Neuronal stem cell (in vitro differentiated cells): ENCODE results near the gene DPP6.

Experiments used
- DNase-seq: peaks from one replicate; pipeline ENCODE4 v3.0.0-alpha.2; 2013; ENCODE audit warnings: low spot score
- H2AFZ ChIP-seq: one replicate; pipeline ENCODE4 v1.6.1; 2013; ENCODE audit warnings: mild to moderate bottlenecking, low read length, inconsistent platforms
- H2AK5ac ChIP-seq: 2 replicates; pipeline ENCODE4 v1.6.1; 2013; ENCODE audit warnings: low read depth, mild to moderate bottlenecking, inconsistent platforms, low read length, moderate library complexity, mixed read lengths
- H2BK120ac ChIP-seq: 2 replicates; pipeline ENCODE4 v1.6.1; 2013; ENCODE audit warnings: low read depth, mild to moderate bottlenecking, inconsistent platforms, low read length, moderate library complexity, mixed read lengths
- H2BK12ac ChIP-seq: one replicate; pipeline ENCODE4 v1.6.1; 2013; ENCODE audit warnings: low read length, inconsistent platforms
- H2BK15ac ChIP-seq: 2 replicates; pipeline ENCODE4 v1.6.1; 2013; ENCODE audit warnings: mild to moderate bottlenecking, low read length, inconsistent platforms, mixed read lengths
- H2BK5ac ChIP-seq: one replicate; pipeline ENCODE4 v1.6.1; 2013; ENCODE audit warnings: inconsistent platforms, mild to moderate bottlenecking, low read length, moderate library complexity
- H3K14ac ChIP-seq: one replicate; pipeline ENCODE4 v1.6.1; 2013; ENCODE audit warnings: low read length, inconsistent platforms
- H3K18ac ChIP-seq: 2 replicates; pipeline ENCODE4 v1.6.1; 2013; ENCODE audit warnings: low read length, inconsistent platforms
- H3K23ac ChIP-seq: 2 replicates; pipeline ENCODE4 v1.6.1; 2013; ENCODE audit warnings: low read depth, mild to moderate bottlenecking, mixed read lengths, low read length, inconsistent platforms; ENCODE audit not compliant: poor library complexity
- H3K27ac ChIP-seq: replicated peaks from 3 replicates; pipeline ENCODE4 v1.5.1; 2013; ENCODE audit warnings: low read length, inconsistent platforms
- H3K27me3 ChIP-seq, 3 experiments: 2 replicates each; pipeline ENCODE4 v1.6.1; 2013; ENCODE audit warnings: low read length in 3 of 3, mild to moderate bottlenecking in 2 of 3, inconsistent platforms in 1 of 3, low read depth in 1 of 3, mixed read lengths in 1 of 3, moderate library complexity in 1 of 3; ENCODE audit not compliant: control insufficient read depth in 3 of 3, insufficient read depth in 3 of 3
- H3K36me3 ChIP-seq, 2 donors: replicated peaks in 1 of 2; 2 replicates each; pipeline ENCODE4 v1.6.1; 2013; ENCODE audit warnings: low read length in 2 of 2; ENCODE audit not compliant: control insufficient read depth in 2 of 2, insufficient read depth in 2 of 2
- H3K4ac ChIP-seq: 2 replicates; pipeline ENCODE4 v1.6.1; 2013; ENCODE audit warnings: inconsistent platforms, mild to moderate bottlenecking, low read length, moderate library complexity
- H3K4me1 ChIP-seq, 2 donors: 1 replicate in 1 of 2; 2 replicates in 1 of 2; pipeline ENCODE4 v1.6.1; 2013; ENCODE audit warnings: low read length in 2 of 2, low read depth in 1 of 2; ENCODE audit not compliant: control insufficient read depth in 2 of 2, insufficient read depth in 1 of 2
- H3K4me2 ChIP-seq: one replicate; pipeline ENCODE4 v1.6.1; 2013; ENCODE audit warnings: mild to moderate bottlenecking, low read length, inconsistent platforms; ENCODE audit not compliant: insufficient read depth, poor library complexity, severe bottlenecking
- H3K4me3 ChIP-seq, 2 donors: 2 replicates each; pipeline ENCODE4 v1.5.1; 2013; ENCODE audit warnings: low read length in 2 of 2, mild to moderate bottlenecking in 2 of 2, inconsistent platforms in 1 of 2, moderate library complexity in 1 of 2
- H3K79me1 ChIP-seq: one replicate; pipeline ENCODE4 v1.6.1; 2013; ENCODE audit warnings: low read depth, mild to moderate bottlenecking, inconsistent platforms, low read length, moderate library complexity
- H3K9ac ChIP-seq: one replicate; pipeline ENCODE4 v1.6.1; 2013; ENCODE audit warnings: mild to moderate bottlenecking, low read depth, low read length, inconsistent platforms; ENCODE audit not compliant: poor library complexity
- H3K9me3 ChIP-seq, 2 donors: replicated peaks in 1 of 2; 2 replicates each; pipeline versions ENCODE3 to v1.6.1; 2013; ENCODE audit warnings: low read length in 2 of 2, mild to moderate bottlenecking in 2 of 2, inconsistent platforms in 1 of 2, low read depth in 1 of 2, mixed read lengths in 1 of 2, moderate library complexity in 1 of 2; ENCODE audit not compliant: control insufficient read depth in 2 of 2, insufficient read depth in 1 of 2
- H4K8ac ChIP-seq: one replicate; pipeline ENCODE4 v1.6.1; 2013; ENCODE audit warnings: low read depth, mild to moderate bottlenecking, inconsistent platforms, low read length, moderate library complexity
- H4K91ac ChIP-seq: one replicate; pipeline ENCODE4 v1.6.1; 2013; ENCODE audit warnings: low read length, low read depth, mild to moderate bottlenecking, inconsistent platforms; ENCODE audit not compliant: poor library complexity
- WGBS, 2 donors: extraction: QIAGEN DNeasy Blood & Tissue Kit; methylation state at CpG; one replicate each; pipeline ENCODE4 v1.1.7; 2013; ENCODE audit warnings: missing lambda C conversion rate in 2 of 2, mixed read lengths in 1 of 2; ENCODE audit not compliant: insufficient read length in 2 of 2, insufficient replicate concordance in 1 of 2; ENCODE audit errors: extremely low coverage in 2 of 2; 5-methylcytosine and 5-hydroxymethylcytosine counted together

The DPP6 gene

GRCh38 chr7:154942691-154943090, 890.5 kb downstream of the DPP6 start:
- Histone ChIP-seq H3K14ac (no peak overlapping the region), H3K36me3 (peaks cover 10 to 60% of the 10 kb centered on the region in 2 donors), H3K27ac (no peak overlapping the region), H3K4ac (no peak overlapping the region), H2BK120ac (no peak overlapping the region), H2BK5ac (no peak overlapping the region), H3K9me3 (peaks cover 4 to 10% of the 10 kb centered on the region in 2 donors), H4K91ac (no peak overlapping the region), H3K23ac (no peak overlapping the region), H3K4me1 (no peaks in the 10 kb centered on the region), H3K4me3 (no peak overlapping the region), H2AFZ (no peak overlapping the region), H3K18ac (no peak overlapping the region), H2BK12ac (no peak overlapping the region), H2BK15ac (no peak overlapping the region), H3K4me2 (no peak overlapping the region), H4K8ac (no peak overlapping the region), H3K9ac (no peak overlapping the region), H2AK5ac (no peak overlapping the region), H3K27me3 (no peaks in the 10 kb centered on the region), H3K79me1 (no peaks in the 10 kb centered on the region)
- no CpG with 5 or more reads among the region's 2 CpGs for WGBS, 2 donors
- no peak for DNase-seq
